Measurements from ENCODE around the gene BANF1.
A peak's percentile ranks its signal among the peaks of the same experiment; 100 is the strongest.

BANF1 gene, protein sequence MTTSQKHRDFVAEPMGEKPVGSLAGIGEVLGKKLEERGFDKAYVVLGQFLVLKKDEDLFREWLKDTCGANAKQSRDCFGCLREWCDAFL

DNA sequence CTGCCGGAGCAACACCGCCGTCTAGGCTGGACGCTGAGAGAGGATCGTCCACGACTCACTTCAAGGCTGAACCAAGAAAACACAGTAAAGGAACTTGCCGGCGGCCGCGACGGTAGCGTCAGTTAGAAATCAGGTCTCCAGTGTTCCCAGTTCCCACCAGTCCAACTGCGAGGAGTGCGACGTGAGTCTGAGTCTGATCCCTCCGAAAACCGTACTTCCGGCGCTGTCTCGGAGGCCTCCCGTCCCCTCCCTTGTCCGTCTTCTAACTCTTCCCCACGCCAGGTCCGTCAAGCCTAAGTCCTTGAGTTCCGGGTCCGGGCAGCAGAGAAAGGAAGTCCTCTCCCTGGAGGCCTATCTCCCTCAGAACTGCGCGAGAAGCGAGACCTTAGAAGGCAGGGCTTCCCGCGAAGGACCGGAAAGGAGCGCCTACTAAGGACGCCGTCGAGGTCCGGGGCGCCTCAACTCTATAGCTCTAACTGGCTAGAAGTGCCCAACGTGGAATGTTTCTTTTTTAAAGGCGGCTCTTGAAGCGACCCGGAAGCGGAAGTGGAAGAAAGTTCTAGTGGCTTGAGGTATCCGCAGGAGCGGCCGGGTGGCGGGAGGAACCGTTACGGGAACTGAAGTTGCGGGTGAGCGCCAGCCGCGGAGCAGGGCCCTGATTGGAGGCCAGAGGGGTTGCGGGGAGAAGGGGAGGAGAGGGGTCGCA is at the start of gene BANF1, which contains the start of gene EIF1AD:
Gene BANF1 (plus strand): TSS at position 562 of the 706 bp plus-strand sequence. CDS start 748 bp downstream, outside the sequence.
Gene EIF1AD (minus strand): TSS at position 216 of the 706 bp plus-strand sequence. CDS start 1,768 bp downstream, outside the sequence.
- DNase-seq: peak; percentile 96

DNA sequence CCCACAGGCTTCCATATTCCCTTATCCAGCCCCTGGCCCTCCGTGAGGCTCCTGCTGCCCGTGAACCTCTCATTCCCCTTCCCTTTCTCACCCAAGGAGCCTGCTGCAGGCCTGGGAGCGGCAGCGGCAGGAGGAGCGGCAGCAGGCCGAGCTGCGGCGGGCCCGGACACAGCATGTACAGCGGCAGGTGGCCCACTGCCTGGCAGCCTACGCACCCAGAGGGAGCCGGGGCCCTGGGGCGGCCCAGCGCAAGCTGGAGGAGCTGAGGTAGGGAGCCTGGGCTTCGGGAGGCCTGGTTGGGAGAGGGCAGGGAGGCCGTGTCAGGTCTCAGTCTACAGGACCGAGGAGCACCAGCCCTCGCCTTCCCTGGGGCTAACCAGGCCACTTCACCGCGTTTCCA is 48.8 kb upstream of the BANF1 start:
- DNase-seq: no peak

DNA sequence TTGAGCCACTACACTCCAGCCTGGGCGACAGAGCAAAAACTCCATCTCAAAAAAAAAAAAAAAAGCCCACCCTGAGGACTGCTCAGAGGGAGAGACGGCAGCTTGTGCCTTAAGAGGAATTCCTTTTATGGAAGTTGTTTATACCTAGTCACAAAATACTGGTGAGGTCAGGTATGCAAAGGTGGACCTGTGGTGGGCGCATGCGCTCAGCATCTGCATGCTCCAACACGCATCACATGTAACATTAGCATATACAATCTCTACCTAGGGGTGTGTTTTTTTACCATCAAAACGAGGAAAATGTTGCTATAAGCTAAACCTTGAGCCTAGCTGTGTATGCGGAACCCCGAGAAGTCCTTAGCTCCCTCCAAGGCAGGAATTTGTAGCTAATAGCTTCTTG is 47.5 kb upstream of the BANF1 start:
- no peak for DNase-seq

DNA sequence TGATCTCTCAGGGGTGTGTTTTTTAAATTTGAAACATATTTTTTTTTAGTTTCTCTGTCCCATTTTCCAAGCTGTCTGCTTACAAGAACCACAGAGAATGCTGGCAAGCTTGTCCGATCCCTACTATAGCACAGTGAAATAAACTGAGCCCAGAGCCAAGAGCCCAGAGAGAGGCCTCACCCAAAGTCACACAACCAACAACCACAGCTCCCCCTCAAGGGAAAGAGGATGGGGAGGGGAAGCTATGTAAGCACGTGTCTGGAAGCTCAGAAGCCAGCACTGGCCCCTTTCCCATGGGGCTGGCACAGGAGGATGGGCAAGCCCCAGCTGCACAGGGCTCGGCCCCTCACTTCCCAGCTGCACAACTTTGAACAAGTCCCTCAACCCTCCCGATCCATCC is 44.0 kb upstream of the BANF1 start:
- DNase-seq: no peak

DNA sequence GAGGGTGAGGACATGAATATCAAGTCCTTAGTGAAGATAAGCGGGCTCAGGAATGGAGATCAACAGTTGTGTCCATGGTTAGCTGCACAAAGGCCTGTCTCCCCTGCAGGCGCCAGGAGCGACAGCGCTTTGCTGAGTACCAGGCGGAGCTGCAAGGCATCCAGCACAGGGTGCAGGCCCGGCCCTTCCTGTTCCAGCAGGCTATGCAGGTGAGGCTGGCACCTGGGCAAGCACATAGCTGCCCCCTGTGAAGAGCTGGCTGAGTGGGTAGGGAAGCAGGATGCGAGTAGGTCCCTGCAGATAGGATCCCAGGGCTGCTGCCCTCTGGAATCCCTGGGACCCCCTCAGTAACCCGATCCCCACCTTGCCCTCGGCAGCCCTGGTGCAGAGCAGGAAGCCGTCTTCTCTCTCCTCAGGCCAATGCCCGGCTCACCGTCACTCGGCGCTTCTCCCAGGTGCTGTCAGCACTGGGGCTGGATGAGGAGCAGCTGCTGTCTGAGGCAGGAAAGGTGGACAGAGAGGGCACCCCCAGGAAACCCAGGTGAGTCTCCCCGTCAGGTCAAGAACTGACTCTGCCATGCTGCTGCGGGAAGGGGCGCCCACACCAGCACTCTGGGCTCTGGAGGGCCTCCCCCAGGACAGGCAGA is 43.4 kb upstream of the BANF1 start:
- no peak for DNase-seq

GRCh38 chr11:65960824-65961266 is 41.5 kb upstream of the BANF1 start:
- DNase-seq: no peak

DNA sequence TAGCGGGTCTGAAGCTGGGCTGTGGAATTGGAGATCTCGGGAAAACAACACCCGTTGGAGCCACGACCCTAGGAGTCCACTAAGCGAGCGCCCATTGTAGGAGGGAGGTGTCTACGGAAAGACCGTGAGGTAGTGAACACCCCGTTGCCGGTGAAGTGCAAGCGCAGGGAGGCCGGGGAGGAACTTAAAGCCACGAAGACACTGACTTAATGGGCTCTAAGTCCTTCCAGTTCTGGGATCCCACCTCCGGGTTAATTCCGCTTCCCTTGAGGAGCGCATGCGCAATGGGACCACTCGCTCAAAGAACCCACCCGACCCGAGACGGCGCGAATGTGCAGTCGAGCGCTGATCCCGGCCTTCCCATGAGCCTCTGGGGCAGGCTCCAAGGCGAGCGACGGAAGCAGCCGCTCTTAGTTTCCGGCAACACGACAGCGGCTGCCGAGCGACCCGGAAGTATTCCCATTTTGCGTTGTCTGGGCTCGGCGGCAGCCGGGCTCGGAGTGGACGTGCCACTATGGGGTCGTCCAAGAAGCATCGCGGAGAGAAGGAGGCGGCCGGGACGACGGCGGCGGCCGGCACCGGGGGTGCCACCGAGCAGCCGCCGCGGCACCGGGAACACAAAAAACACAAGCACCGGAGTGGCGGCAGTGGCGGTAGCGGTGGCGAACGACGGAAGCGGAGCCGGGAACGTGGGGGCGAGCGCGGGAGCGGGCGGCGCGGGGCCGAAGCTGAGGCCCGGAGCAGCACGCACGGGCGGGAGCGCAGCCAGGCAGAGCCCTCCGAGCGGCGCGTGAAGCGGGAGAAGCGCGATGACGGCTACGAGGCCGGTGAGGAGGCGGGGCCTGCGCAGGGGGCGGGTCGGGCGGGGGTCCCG is 40.8 kb upstream of the BANF1 start, which contains the start of gene SART1:
Gene SART1 (plus strand): TSS at position 468 of the 874 bp plus-strand sequence. CDS start 47 bp downstream, at position 515.
- peak; percentile 95 for DNase-seq

- no peak for DNase-seq
Observed at GRCh38 chr11:65962141-65962564, 40.1 kb upstream of the BANF1 start.

- DNase-seq: no peak
Observed at GRCh38 chr11:65964906-65965305, 37.4 kb upstream of the BANF1 start.

GRCh38 chr11:65965986-65966762 is 36.1 kb upstream of the BANF1 start:
- DNase-seq: no peak

DNA sequence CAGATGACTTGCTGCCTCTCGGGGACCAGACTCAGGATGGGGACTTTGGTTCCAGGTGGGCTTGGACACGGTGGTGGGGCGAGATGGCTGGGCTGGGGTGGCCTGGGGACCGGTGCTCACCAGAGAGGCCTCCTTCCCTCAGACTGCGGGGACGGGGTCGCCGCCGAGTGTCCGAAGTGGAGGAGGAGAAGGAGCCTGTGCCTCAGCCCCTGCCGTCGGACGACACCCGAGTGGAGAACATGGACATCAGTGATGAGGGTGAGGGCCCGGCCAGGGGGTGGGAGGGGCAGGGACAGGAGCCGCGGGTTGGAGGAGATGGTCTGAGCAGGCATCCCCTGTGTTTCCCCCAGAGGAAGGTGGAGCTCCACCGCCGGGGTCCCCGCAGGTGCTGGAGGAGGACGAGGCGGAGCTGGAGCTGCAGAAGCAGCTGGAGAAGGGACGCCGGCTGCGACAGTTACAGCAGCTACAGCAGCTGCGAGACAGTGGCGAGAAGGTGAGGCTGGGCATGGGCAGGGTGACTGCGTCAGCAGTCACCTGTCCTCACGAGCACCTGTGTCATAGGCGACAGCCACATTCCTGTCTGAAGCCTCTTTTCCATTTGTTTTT is 34.9 kb upstream of the BANF1 start:
- no peak for DNase-seq

- no peak for DNase-seq
Observed at GRCh38 chr11:65968600-65969482, 33.5 kb upstream of the BANF1 start.

GRCh38 chr11:65972116-65972515 is 30.2 kb upstream of the BANF1 start:
- DNase-seq: no peak

- no peak for DNase-seq
Observed at GRCh38 chr11:65973439-65974110, 28.7 kb upstream of the BANF1 start.

- no peak for DNase-seq
Observed at GRCh38 chr11:65975771-65976170, 26.5 kb upstream of the BANF1 start.

DNA sequence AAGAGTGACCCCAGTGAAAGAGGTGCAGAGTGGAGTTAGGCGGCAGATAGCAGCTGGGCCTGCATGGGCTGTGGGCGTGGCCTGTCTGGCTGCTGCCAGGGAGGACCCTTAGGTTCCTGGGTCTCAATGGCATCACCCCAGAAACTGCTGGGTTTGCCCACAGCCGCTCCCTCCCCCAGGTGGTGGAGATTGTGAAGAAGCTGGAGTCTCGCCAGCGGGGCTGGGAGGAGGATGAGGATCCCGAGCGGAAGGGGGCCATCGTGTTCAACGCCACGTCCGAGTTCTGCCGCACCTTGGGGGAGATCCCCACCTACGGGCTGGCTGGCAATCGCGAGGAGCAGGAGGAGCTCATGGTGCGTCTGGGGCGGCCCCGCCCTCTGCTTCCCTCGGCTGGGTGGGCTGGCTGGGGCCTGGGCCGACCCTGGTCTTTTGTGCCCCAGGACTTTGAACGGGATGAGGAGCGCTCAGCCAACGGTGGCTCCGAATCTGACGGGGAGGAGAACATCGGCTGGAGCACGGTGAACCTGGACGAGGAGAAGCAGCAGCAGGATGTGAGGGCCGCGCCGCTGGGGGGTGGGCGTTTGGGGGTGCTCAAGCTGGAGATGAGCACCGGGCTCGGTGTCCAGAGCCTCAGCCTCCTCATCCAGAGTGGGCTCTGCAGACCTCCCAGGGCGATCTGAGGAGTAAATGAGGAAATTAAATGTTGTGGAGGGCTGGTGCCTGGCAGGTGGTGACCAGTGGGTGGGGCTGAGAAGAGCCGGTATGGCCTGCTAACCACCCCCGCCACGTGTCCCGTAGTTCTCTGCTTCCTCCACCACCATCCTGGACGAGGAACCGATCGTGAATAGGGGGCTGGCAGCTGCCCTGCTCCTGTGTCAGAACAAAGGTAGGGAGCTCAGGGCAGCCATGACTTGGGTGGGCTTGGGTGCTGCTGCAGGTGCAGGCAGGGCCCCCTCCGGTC is 25.8 kb upstream of the BANF1 start:
- DNase-seq: no peak

DNA sequence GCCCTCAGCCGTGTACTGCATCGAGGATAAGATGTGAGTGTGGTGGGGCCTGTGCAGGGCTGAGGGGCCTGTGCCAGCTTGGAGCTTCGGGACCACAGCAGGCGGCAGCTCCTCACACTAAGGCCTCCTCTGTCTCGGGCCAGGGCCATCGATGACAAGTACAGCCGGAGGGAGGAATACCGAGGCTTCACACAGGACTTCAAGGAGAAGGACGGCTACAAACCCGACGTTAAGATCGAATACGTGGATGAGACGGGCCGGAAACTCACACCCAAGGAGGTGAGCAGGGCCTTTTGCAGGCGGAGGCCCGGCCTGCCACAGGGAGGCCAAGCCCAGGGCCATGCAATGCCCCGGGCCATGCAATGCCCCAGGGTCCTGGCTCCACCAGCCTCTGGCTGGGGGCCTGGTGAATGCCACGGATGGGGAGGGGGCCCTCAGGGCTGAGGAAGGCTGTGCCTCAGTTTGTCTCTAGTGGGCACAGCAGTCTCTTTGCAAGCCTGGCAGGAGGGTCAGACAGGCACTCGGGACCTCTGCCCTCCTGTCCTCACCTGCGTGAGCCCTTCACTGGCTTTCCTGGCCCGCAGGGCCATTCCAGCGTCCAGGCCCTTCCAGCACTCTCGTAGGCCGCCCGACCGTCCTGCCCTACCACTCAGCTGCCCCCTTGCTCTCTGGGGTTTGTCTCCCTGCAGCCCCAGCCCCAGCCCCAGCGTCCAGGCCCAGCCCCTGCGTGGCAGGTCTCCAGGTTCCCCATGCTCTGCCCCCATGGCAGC is 24.5 kb upstream of the BANF1 start:
- DNase-seq: no peak

All from activated CD8-positive, alpha-beta memory T cell treated with anti-CD3 and anti-CD28 coated beads for 24 hours (primary cell).